ENCODE measurements around the gene DDA1.

DDA1 gene

GRCh38 chr19:17365361-17365760 is 56.0 kb downstream of the DDA1 start:
- Histone ChIP-seq H3K79me2 (ENCODE audit: low read length) (no peaks in the 10 kb centered on the region), H3F3A (ENCODE audit: insufficient read depth, low read length) (peaks cover 10% of the 10 kb centered on the region), H3K27me3 (replicated peaks; ENCODE audit: insufficient read depth, low read length) (0 out of 2 replicates have a peak, but pooled peaks cover 4% of the 10 kb centered on the region), H3K4me3 (ENCODE audit: low read length) (no peak overlapping the region), H3K9me2 (replicated peaks; ENCODE audit: insufficient read depth, low read length) (no peaks in the 10 kb centered on the region), H3K4me1 (ENCODE audit: low read length) (peaks cover 5% of the 10 kb centered on the region), H3K27ac (ENCODE audit: low read length) (no peak overlapping the region), H3K9me3 (replicated peaks; ENCODE audit: insufficient read depth, low read length) (no peaks in the 10 kb centered on the region), H4K20me1 (ENCODE audit: insufficient read depth, low read length) (no peaks in the 10 kb centered on the region), H3K36me3 (replicated peaks; ENCODE audit: insufficient read depth, low read length) (no peaks in the 10 kb centered on the region), H3K4me2 (ENCODE audit: low read depth, low read length) (no peak overlapping the region), H2AFZ (ENCODE audit: low read length) (no peak overlapping the region), H3K9ac (ENCODE audit: low read length) (no peak overlapping the region)
- DNase-seq: no peak
- no peak for TF ChIP-seq EZH2phosphoT487 (IDR thresholded peaks at IDR 0.05; ENCODE audit: low read length)
- TF ChIP-seq, protein P1, sequence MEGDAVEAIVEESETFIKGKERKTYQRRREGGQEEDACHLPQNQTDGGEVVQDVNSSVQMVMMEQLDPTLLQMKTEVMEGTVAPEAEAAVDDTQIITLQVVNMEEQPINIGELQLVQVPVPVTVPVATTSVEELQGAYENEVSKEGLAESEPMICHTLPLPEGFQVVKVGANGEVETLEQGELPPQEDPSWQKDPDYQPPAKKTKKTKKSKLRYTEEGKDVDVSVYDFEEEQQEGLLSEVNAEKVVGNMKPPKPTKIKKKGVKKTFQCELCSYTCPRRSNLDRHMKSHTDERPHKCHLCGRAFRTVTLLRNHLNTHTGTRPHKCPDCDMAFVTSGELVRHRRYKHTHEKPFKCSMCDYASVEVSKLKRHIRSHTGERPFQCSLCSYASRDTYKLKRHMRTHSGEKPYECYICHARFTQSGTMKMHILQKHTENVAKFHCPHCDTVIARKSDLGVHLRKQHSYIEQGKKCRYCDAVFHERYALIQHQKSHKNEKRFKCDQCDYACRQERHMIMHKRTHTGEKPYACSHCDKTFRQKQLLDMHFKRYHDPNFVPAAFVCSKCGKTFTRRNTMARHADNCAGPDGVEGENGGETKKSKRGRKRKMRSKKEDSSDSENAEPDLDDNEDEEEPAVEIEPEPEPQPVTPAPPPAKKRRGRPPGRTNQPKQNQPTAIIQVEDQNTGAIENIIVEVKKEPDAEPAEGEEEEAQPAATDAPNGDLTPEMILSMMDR (IDR thresholded peaks at IDR 0.05; ENCODE audit: low read length): no peak

GRCh38 chr19:17370026-17370587 is 60.7 kb downstream of the DDA1 start:
- no peaks in the 10 kb centered on the region for H3K9me2 ChIP-seq (replicated peaks; ENCODE audit: insufficient read depth, low read length)
- peak overlapping the region; percentile 54 for H3K4me2 ChIP-seq (ENCODE audit: low read depth, low read length)
- H3K27ac ChIP-seq (ENCODE audit: low read length): peak overlapping the region; percentile 70
- no peaks in the 10 kb centered on the region for H3K79me2 ChIP-seq (ENCODE audit: low read length)
- H3K9ac ChIP-seq (ENCODE audit: low read length): 0 out of 2 replicates have a peak overlapping the region, but pooled peaks have one; percentile 5
- TF ChIP-seq EZH2 (optimal IDR thresholded peaks at IDR 0.05; ENCODE audit: low read depth, low read length): no peak
- TF ChIP-seq, protein P1 (IDR thresholded peaks at IDR 0.05; ENCODE audit: low read length): no peak
- no peak for TF ChIP-seq EZH2phosphoT487 (IDR thresholded peaks at IDR 0.05; ENCODE audit: low read length)
- H3K36me3 ChIP-seq (replicated peaks; ENCODE audit: insufficient read depth, low read length): no peaks in the 10 kb centered on the region
- no peaks in the 10 kb centered on the region for H4K20me1 ChIP-seq (ENCODE audit: insufficient read depth, low read length)
- DNase-seq: peak; percentile 58
- H3K9me3 ChIP-seq (replicated peaks; ENCODE audit: insufficient read depth, low read length): no peaks in the 10 kb centered on the region
- peak overlapping the region; percentile 51 for H2AFZ ChIP-seq (ENCODE audit: low read length)
- no peaks in the 10 kb centered on the region for H3K27me3 ChIP-seq (replicated peaks; ENCODE audit: insufficient read depth, low read length)
- H3K4me3 ChIP-seq (ENCODE audit: low read length): no peak overlapping the region; the same call in 1 of the 2 replicates
- H3K4me1 ChIP-seq (ENCODE audit: low read length): peaks cover 29% of the 10 kb centered on the region
- H3F3A ChIP-seq (ENCODE audit: insufficient read depth, low read length): peaks cover 30% of the 10 kb centered on the region
